Upper lobe of left lung (tissue), 4 donors: ENCODE results near the gene GYG1.

Experiments
- CTCF ChIP-seq, 6 experiments: fragments of 450-650 bp in 4 of 6; fragments of 200-600 bp in 2 of 6; sonication (generic) in 2 of 6; IDR thresholded peaks; one replicate each; pipeline ENCODE4 v1.5.1; 2016 to 2019; ENCODE audit warnings: antibody characterized with exemption in 6 of 6
- POLR2A ChIP-seq, 4 donors: fragments of 450-650 bp; IDR thresholded peaks; one replicate each; pipeline ENCODE4 v1.5.1; 2016 to 2017; ENCODE audit warnings: antibody characterized with exemption in 4 of 4, mild to moderate bottlenecking in 2 of 4

DNA sequence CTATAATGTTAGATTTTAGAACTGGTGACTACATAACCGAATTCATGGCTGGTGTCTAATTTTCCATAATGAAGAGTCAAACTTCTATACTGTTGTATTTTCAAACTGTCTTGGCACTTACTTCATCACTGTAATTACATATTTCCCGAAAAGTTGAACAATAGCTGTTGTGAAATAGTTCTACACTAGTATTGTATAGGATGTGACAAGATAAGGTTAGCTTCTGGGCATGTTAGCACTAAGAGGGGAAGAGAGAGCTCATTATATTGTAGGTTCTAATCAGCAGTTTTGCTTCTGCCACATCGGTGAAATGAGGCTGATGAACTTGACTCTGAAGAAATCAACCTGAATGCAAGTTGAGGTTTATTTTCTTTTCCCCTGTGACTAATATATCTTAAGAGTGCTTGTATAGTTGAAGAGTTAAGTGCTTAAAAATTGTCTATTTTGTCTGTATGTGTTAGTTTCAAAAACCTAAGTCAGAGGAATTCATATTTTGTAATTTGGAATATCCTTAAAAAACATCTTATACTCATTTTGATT is 8.9 kb downstream of the GYG1 start:
- TF ChIP-seq POLR2A (IDR thresholded peaks at IDR 0.05) (no peak), CTCF (IDR thresholded peaks at IDR 0.05) (no peak)
